ENCODE data around the gene EIF4E. TPM values are rescaled to one million over a fixed set of nuclear protein-coding genes. Genes with fewer than 3 reads are reported as not detected.

Gene EIF4E
- total and polyA plus RNA-seq, 4 donors: 10.4 to 121 (median 57.8) TPM

- Histone ChIP-seq H3K27me3 (ENCODE audit: control insufficient read depth in 3 of 3, insufficient read depth in 3 of 3, low read length in 2 of 3) (no peaks in the 10 kb centered on the region), H3K9me3 (ENCODE audit: control insufficient read depth in 4 of 4, insufficient read depth in 3 of 4, low read length in 3 of 4) (no peaks in the 10 kb centered on the region), H3K27ac (ENCODE audit: low read depth in 1 of 2, low read length in 1 of 2) (no peak overlapping the region), H3K36me3 (ENCODE audit: control insufficient read depth in 4 of 4, insufficient read depth in 4 of 4, low read length in 4 of 4) (no peaks in the 10 kb centered on the region), H3K4me3 (no peak overlapping the region), H3K4me1 (ENCODE audit: control insufficient read depth in 5 of 5, insufficient read depth in 5 of 5, low read length in 5 of 5) (no peaks in the 10 kb centered on the region), H3K9ac (ENCODE audit: insufficient read depth in 1 of 2, low read length in 2 of 2) (no peak overlapping the region)
- TF ChIP-seq CTCF (IDR thresholded peaks at IDR 0.05; ENCODE audit: control extremely low read depth, extremely low read depth): no peak
- 96 to 98% methylated on average over 2 of the region's 2 CpGs for WGBS, 2 donors
- no peak for DNase-seq
- ATAC-seq (ENCODE audit: insufficient read depth, low FRiP score): no peak
Observed at GRCh38 chr4:98958065-98958464, 29.1 kb upstream of the EIF4E start.

GRCh38 chr4:98955229-98955628, 26.3 kb upstream of the EIF4E start:
- ATAC-seq (ENCODE audit: insufficient read depth, low FRiP score) (no peak), DNase-seq (no peak)
- WGBS, 2 donors: 90 to 95% methylated on average over 6 of the region's 6 CpGs
- H3K27me3 ChIP-seq (ENCODE audit: control insufficient read depth in 3 of 3, insufficient read depth in 3 of 3, low read length in 2 of 3): no peaks in the 10 kb centered on the region
- H3K9ac ChIP-seq (ENCODE audit: insufficient read depth in 1 of 2, low read length in 2 of 2): no peak overlapping the region
- no peaks in the 10 kb centered on the region for H3K36me3 ChIP-seq (ENCODE audit: control insufficient read depth in 4 of 4, insufficient read depth in 4 of 4, low read length in 4 of 4)
- H3K4me3 ChIP-seq: no peak overlapping the region
- no peaks in the 10 kb centered on the region for H3K9me3 ChIP-seq (ENCODE audit: control insufficient read depth in 4 of 4, insufficient read depth in 3 of 4, low read length in 3 of 4)
- H3K4me1 ChIP-seq (ENCODE audit: control insufficient read depth in 5 of 5, insufficient read depth in 5 of 5, low read length in 5 of 5): no peaks in the 10 kb centered on the region
- H3K27ac ChIP-seq (ENCODE audit: low read depth in 1 of 2, low read length in 1 of 2): no peak overlapping the region
- no peak for TF ChIP-seq CTCF (IDR thresholded peaks at IDR 0.05; ENCODE audit: control extremely low read depth, extremely low read depth)

- WGBS, 2 donors: 89 to 95% methylated on average over 3 of the region's 3 CpGs
- no peaks in the 10 kb centered on the region for H3K27me3 ChIP-seq (ENCODE audit: control insufficient read depth in 3 of 3, insufficient read depth in 3 of 3, low read length in 2 of 3)
- no peak for TF ChIP-seq CTCF (IDR thresholded peaks at IDR 0.05; ENCODE audit: control extremely low read depth, extremely low read depth)
Observed at GRCh38 chr4:98951710-98952109, 22.8 kb upstream of the EIF4E start.

GRCh38 chr4:98950925-98951324, 22.0 kb upstream of the EIF4E start:
- H3K27me3 ChIP-seq (ENCODE audit: control insufficient read depth in 3 of 3, insufficient read depth in 3 of 3, low read length in 2 of 3): no peaks in the 10 kb centered on the region
- ATAC-seq (ENCODE audit: insufficient read depth, low FRiP score) (no peak), DNase-seq (no peak)
- TF ChIP-seq CTCF (IDR thresholded peaks at IDR 0.05; ENCODE audit: control extremely low read depth, extremely low read depth): no peak
- H3K4me1 ChIP-seq (ENCODE audit: control insufficient read depth in 5 of 5, insufficient read depth in 5 of 5, low read length in 5 of 5): no peaks in the 10 kb centered on the region
- H3K9me3 ChIP-seq (ENCODE audit: control insufficient read depth in 4 of 4, insufficient read depth in 3 of 4, low read length in 3 of 4): no peaks in the 10 kb centered on the region
- no peaks in the 10 kb centered on the region for H3K36me3 ChIP-seq (ENCODE audit: control insufficient read depth in 4 of 4, insufficient read depth in 4 of 4, low read length in 4 of 4)
- no peak overlapping the region for H3K4me3 ChIP-seq
- H3K9ac ChIP-seq (ENCODE audit: insufficient read depth in 1 of 2, low read length in 2 of 2): no peak overlapping the region
- no peak overlapping the region for H3K27ac ChIP-seq (ENCODE audit: low read depth in 1 of 2, low read length in 1 of 2)
- 92 to 97% methylated on average over 1 of the region's 1 CpG for WGBS, 2 donors

More at GRCh38 chr4:98951710-98952109, 22.8 kb upstream of the EIF4E start:
- no peak overlapping the region for H3K4me3 ChIP-seq
- no peaks in the 10 kb centered on the region for H3K9me3 ChIP-seq (ENCODE audit: control insufficient read depth in 4 of 4, insufficient read depth in 3 of 4, low read length in 3 of 4)
- no peaks in the 10 kb centered on the region for H3K36me3 ChIP-seq (ENCODE audit: control insufficient read depth in 4 of 4, insufficient read depth in 4 of 4, low read length in 4 of 4)
- H3K4me1 ChIP-seq (ENCODE audit: control insufficient read depth in 5 of 5, insufficient read depth in 5 of 5, low read length in 5 of 5): no peaks in the 10 kb centered on the region
- ATAC-seq (ENCODE audit: insufficient read depth, low FRiP score) (no peak), DNase-seq (no peak)
- H3K9ac ChIP-seq (ENCODE audit: insufficient read depth in 1 of 2, low read length in 2 of 2): no peak overlapping the region
- no peak overlapping the region for H3K27ac ChIP-seq (ENCODE audit: low read depth in 1 of 2, low read length in 1 of 2)
